Activated effector memory CD4-positive, alpha-beta T cell treated with anti-CD3 and anti-CD28 coated beads, Interleukin-2, amount 50 U/mL, for 16 hours (primary cell): ENCODE measurements around the gene TCERG1L.
"Not testable (repeated sequence)": the region's sequence is repeated elsewhere in the genome, so short reads cannot be mapped to it uniquely, and the experiment has no call there.

Experiments used
- DNase-seq: peaks from one replicate; pipeline ENCODE4 v3.0.0-alpha.2; 2020

TCERG1L gene

DNA sequence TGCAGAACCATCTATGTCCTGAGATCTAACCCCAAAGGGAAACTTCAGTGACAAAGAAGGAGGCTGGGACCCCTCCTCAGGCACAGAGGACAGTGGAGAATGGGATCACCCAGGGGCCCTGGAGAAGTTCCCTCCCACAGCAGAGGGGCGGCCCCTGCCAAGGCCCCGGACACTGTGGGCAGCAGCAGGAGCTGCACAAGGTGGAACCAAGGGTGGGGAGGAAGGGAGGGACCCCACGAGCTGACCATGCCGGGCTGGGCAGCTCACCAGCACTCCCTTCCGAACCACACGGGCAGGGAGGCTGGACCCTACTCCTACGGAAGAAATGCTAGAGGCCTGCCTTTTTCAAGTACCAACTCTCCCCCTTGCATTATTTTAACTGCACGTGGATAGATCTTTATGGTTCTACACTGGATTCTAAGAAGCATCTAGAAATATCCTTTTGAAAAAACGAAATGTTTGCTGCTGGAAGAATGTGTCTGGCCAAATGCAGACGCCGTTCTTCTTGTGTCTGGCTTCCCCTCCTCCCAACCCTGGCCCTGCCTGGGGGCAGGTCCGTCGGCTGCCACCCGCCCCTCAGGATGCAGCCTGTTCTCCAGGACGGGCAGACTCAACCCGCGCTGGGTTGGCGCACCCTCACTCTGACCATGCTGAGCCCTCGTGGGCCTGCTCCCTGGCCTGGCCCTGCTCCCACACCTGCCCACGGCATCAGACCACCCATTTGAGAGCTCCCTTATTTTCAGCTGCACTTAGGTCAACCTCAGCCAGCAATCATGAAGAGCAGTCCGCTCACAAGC, 193.9 kb downstream of the TCERG1L start:
- DNase-seq = no peak

DNA sequence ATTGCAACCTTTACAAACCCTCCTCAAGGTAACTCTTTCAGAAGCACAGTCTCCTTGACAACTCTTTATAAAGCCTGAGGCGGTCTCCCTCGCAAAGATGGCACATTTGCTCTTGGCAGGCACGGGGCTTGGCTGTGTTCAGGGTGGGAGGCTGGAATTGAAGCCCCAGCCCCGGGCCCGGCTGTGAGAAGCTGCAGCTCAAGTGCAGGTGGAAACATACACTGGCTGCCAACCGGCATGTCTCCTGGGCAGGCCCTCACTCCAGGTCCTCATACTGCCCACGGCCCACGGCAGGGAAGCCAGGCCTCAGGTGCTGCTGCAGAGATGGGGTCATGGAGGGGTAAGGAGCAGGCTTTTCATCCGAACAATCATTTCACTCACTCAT, 194.5 kb downstream of the TCERG1L start:
- no peak for DNase-seq

GRCh38 chr10:131116216-131116990, 195.1 kb downstream of the TCERG1L start:
- DNase-seq = no peak

GRCh38 chr10:131115801-131116200, 195.7 kb downstream of the TCERG1L start:
- DNase-seq = no peak

GRCh38 chr10:131115321-131115720, 196.2 kb downstream of the TCERG1L start:
- DNase-seq = no peak

DNA sequence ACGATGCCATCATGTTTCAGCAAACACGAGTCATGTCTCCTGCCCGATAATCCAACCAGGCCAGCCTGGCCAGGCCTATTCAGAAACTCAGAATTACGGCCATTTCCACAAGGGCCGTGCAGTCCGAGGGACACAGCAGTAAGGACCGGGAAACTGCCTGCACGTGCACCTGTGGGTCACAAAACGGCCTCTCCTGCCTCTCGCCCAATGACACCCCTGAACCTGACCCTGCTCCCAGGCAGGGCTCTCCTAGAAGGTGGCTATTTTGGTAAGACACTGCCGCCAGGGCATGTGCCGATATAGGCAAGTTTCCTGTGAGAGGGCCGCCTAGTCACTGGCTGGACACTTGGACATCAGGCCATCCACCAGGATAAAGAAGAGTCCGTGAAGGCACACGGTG, 196.7 kb downstream of the TCERG1L start:
- no peak for DNase-seq

DNA sequence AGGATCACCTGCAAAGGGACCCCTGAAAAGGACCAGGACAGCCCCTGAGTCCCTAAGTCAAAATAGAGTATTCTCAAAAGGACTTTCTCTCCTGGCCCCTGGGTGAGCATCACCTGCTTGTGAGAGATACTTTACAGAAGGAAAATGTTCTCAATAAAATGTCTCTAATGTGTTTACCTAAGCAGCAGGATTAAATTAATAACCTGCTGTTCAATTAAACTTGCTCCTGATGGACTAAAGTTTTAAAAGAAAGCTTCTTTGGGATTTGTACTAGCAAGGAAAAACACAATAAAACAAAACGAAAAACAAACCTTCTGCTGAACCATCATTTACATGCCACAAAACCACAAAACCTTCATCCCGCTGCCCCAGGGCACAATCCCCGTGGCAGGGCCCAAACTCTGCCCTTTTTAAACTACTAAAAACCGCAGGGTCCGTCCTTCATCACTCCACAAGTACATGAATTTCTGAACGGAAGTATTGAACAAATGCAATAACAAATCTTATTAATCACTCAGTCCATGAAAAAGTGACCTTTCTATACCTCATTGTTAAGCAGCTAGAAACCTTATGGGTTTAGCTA, 197.7 kb downstream of the TCERG1L start:
- no peak for DNase-seq

DNA sequence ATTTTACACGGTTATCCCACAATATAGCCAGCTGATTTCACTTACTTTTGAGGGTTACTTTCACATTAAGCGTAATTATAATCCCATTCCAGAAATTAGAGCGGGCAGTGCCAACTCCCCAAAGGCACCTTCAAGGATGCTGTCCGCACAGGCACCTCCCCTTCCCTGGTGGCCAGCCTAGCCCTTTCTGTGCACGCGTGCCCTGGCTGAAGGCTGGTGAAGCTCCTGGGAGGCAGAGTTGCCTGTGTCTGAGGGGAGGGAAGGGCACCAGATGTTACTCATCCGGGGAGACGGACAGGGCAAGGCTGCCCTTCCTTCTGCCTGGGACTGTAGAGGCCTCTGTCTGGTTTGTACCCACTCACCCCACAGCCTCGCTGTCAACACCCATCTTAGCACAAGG, 198.4 kb downstream of the TCERG1L start:
- DNase-seq = no peak

- DNase-seq = no peak
Observed at GRCh38 chr10:131112691-131113090, 198.8 kb downstream of the TCERG1L start.

DNA sequence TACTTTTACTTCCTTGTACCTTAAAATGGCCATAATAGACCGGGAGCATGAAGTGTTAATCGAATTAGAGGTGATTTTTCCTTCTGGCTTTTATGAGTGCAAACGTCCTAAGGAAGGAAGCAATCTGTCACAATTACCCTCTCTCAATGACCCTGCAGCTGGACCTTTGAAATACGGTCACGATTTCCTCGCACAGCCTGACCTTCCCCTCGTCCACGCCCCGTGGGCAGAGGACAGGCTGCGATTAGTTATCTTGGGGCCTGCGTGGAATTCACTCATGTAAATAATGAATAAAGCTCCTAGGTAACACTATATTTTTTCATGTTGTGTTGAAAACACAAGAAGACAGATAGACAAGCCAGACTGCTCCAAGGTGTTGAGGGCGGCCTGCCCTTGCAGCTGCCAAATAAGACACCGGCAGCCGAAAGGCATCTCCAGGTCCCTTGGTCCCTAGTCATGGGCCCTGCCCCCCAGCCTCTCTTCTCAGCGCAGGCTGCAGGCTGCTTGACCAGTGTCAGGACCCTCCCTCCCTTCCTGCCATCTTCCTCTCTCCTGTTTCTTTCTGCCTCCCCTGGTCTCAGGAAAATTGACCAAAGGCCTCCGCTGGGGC, 199.9 kb downstream of the TCERG1L start:
- DNase-seq = no peak

- DNase-seq = no peak
Observed at GRCh38 chr10:131111007-131111406, 200.5 kb downstream of the TCERG1L start.

DNA sequence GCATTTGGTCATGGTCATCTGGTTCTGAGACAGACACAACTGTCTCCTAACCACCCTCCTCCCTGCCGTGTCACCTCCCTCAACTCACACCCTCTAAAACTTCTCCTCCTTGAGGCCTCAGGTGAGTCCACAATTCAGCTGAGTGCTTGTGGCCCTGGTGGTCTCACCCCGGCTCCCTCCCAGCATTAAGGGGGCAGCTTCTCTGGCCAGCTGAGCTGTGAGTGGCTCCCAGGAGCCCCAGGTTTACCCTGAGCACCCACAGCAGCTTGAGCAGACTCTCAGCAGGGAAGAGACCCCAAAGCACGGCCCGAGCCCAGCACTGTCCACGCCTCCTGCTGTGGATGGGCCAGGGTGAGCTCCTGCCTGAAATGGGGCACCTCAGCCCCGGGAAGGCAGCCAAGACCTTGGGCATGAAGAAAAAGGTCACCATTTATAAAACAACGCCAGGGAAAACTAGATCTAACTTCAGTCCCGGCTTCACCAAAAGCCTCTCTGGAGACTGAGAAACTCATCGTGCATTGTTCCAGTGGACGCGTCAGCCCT, 201.2 kb downstream of the TCERG1L start:
- DNase-seq = no peak

- DNase-seq = no peak
Observed at GRCh38 chr10:131109726-131110125, 201.8 kb downstream of the TCERG1L start.

DNA sequence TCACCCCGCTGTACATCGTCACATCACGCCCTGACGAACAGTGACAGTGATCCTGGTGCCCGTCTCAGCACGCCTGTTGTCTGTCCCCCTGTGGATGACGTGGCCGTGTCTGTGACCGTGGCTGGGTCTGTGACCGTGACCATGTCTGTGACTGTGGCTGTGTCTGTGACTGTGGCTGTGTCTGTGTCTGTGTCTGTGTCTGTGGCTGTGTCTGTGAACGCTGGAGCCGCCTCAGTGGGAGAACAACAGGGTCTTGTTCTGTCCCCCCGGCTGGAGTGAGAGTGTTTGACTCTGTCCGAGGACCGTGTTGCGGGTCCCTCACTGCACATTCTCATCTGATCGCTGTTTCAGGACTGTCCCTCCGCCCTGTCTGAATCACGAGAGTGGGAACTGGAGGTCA, 202.2 kb downstream of the TCERG1L start:
- DNase-seq = no peak

GRCh38 chr10:131107970-131108369, 203.6 kb downstream of the TCERG1L start:
- no peak for DNase-seq

GRCh38 chr10:131102676-131103075, 208.8 kb downstream of the TCERG1L start:
- DNase-seq = no peak

GRCh38 chr10:131102147-131102546, 209.4 kb downstream of the TCERG1L start:
- no peak for DNase-seq

DNA sequence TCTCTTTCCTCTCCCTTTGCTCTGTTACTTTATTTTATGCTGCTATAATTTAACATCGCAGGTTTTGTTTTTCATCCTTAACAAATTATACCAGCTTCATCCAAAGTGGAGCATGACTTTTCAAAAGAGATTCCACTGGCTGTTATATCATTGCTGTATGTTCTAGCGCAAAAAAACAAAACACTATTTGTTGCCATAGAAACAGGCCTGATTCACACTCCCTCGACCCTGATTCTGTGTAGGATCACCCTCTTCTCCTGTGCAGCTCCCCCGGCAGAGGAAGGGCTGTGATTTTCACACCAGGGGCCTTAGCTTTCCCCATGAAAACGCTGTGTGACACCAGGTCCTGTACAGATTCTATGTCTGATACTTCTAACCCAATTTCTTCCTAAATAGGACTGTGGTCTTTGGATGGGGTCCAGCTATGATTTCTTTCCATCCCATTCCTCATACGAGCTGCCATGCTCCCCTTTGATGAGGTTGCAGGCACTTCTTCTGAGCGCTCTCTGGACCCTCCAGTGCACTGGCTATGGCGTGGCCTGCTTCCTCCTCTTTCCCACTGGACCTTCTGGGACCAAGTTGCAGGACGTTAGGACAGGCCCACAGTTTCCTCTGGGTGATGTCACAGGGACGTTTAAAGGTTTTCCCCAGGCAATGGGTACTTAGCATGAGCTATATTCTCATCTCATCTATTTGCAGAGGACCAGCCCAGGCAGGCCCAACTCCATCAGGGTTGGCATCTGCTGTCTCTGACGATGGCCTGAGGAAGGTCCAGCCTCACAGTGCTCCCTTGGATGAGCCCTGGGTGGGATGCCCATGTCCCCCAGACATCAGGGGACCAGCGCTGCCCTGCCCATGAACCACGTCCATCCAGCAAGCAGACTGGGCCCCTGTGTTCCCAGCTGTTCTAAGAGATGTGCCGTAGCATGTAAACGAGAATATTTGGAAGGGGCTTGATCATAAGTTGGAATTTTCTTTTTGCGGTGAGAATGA, 210.8 kb downstream of the TCERG1L start:
- not testable (repeated sequence) for DNase-seq

GRCh38 chr10:131099028-131099726, 212.3 kb downstream of the TCERG1L start:
- no peak for DNase-seq

DNA sequence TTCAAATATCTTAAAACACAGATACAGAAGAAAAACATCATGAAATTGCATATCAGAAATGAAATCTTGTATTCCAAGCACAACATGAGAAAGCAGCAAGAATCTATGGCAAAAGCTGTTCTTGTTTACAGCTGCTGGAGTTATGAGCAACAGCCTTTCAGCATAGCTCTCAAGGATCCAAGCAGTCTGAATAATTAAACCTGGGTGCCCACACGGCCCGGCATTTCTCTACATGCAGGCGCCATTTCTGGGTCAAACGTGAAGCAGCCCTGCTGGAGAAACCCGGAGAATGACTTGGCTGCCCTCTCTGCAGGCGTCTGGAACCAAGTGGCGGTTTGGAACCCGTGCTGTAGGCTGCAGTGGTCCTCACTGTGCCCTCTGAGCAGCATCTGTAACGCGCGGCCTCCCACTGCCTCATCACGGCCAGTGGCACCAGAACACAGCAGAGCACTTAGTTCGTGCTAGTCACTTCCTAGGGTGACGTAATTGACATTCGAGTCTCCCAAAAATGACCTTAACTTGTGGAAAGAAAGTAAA, 213.0 kb downstream of the TCERG1L start:
- no peak for DNase-seq

- no peak for DNase-seq
Observed at GRCh38 chr10:131096031-131096430, 215.5 kb downstream of the TCERG1L start.
